B cell (primary cell): Measurements from ENCODE around the gene ETFA. TPM values are rescaled to one million over a fixed set of nuclear protein-coding genes. Genes with fewer than 3 reads are reported as not detected.
"Not testable (repeated sequence)": the region's sequence is repeated elsewhere in the genome, so short reads cannot be mapped to it uniquely, and the experiment has no call there.

Experiments used
- ATAC-seq: fragments of 200-7000 bp; cut with Tn5 transposase; one replicate; pipeline ENCODE4 v1.10.0; 2021; ENCODE audit warnings: low read depth, mild to moderate bottlenecking, moderate number of reproducible peaks, moderate library complexity
- CTCF ChIA-PET: fragments of 350-600 bp; sonication (Branson Sonifier 250); formaldehyde crosslinking; loops from one replicate; lab custom pipeline; 2021; ENCODE audit warnings: antibody characterized with exemption, inconsistent platforms; lab: Charles Lee
- POLR2A ChIA-PET: fragments of 350-600 bp; sonication (Branson Sonifier 250); formaldehyde crosslinking; loops from one replicate; lab custom pipeline; 2021; ENCODE audit warnings: antibody characterized with exemption; lab: Charles Lee
- DNase-seq: peaks from one replicate; pipeline ENCODE4 v3.0.0; 2013
- H2AFZ ChIP-seq: 2 replicates; pipeline ENCODE4 v1.6.1; 2012; ENCODE audit warnings: mild to moderate bottlenecking, low read depth, low read length; ENCODE audit not compliant: insufficient read depth, poor library complexity, severe bottlenecking
- H3K27ac ChIP-seq, 2 donors: 1 replicate in 1 of 2; 2 replicates in 1 of 2; pipeline ENCODE4 v1.5.1; 2012 to 2013; ENCODE audit warnings: low read length in 2 of 2, mild to moderate bottlenecking in 2 of 2, moderate library complexity in 1 of 2
- H3K27me3 ChIP-seq, 4 experiments: fragments of 200-600 bp in 1 of 4; sonication (generic) in 1 of 4; replicated peaks in 1 of 4; 1 replicate in 2 of 4; 2 replicates in 2 of 4; pipeline versions ENCODE4 v1.6.1 to v1.7.0; 2013 to 2016; ENCODE audit warnings: low read length in 3 of 4, mild to moderate bottlenecking in 2 of 4, mixed read lengths in 1 of 4, moderate library complexity in 1 of 4; ENCODE audit not compliant: insufficient read depth in 4 of 4, control insufficient read depth in 3 of 4; ENCODE audit errors: control extremely low read depth in 1 of 4
- H3K36me3 ChIP-seq, 2 experiments: replicated peaks in 1 of 2; 1 replicate in 1 of 2; 2 replicates in 1 of 2; pipeline versions ENCODE4 v1.6.1 to v1.7.1; 2013; ENCODE audit warnings: low read length in 1 of 2; ENCODE audit not compliant: insufficient read depth in 2 of 2, control insufficient read depth in 1 of 2; ENCODE audit errors: control extremely low read depth in 1 of 2, extremely low read depth in 1 of 2
- H3K4me1 ChIP-seq, 2 donors: fragments of 200-600 bp in 1 of 2; sonication (generic) in 1 of 2; 1 replicate in 1 of 2; 2 replicates in 1 of 2; pipeline versions ENCODE4 v1.5.1 to v1.6.1; 2013 to 2017; ENCODE audit warnings: low read length in 2 of 2; ENCODE audit not compliant: control insufficient read depth in 2 of 2, insufficient read depth in 2 of 2
- H3K4me2 ChIP-seq: replicated peaks from 2 replicates; pipeline ENCODE3; 2012; ENCODE audit warnings: mild to moderate bottlenecking, low read depth, low read length; ENCODE audit not compliant: poor library complexity, severe bottlenecking
- H3K4me3 ChIP-seq, 5 experiments: fragments of 200-600 bp in 1 of 5; sonication (generic) in 1 of 5; 1 replicate in 3 of 5; 2 replicates in 2 of 5; pipeline versions ENCODE4 v1.5.1 to v1.7.0; 2011 to 2016; ENCODE audit warnings: low read length in 4 of 5, mild to moderate bottlenecking in 4 of 5, low read depth in 2 of 5, control low read depth in 1 of 5, moderate library complexity in 1 of 5; ENCODE audit not compliant: insufficient read depth in 1 of 5; ENCODE audit errors: control extremely low read depth in 1 of 5, extremely low read depth in 1 of 5
- H3K79me2 ChIP-seq: fragments of 200-600 bp; sonication (generic); one replicate; pipeline ENCODE4 v1.6.0; 2016; ENCODE audit warnings: low read length; ENCODE audit not compliant: control insufficient read depth, insufficient read depth
- H3K9ac ChIP-seq: fragments of 200-600 bp; sonication (generic); 2 replicates; pipeline ENCODE4 v1.6.1; 2017; ENCODE audit warnings: mild to moderate bottlenecking, low read length, moderate library complexity
- H3K9me3 ChIP-seq, 3 donors: one replicate each; pipeline versions ENCODE4 v1.6.1 to v1.7.1; 2013; ENCODE audit warnings: low read length in 2 of 3; ENCODE audit not compliant: control insufficient read depth in 2 of 3, insufficient read depth in 1 of 3; ENCODE audit errors: control extremely low read depth in 1 of 3
- H4K20me1 ChIP-seq: 2 replicates; pipeline ENCODE4 v1.6.0; 2012; ENCODE audit warnings: mild to moderate bottlenecking, low read length; ENCODE audit not compliant: insufficient read depth, control insufficient read depth, poor library complexity, severe bottlenecking
- H3K27ac Mint-ChIP-seq: one replicate; pipeline ENCODE4 v1.8.0; 2021; ENCODE audit warnings: mixed read lengths
- H3K27me3 Mint-ChIP-seq: one replicate; pipeline ENCODE4 v1.8.0; 2021; ENCODE audit warnings: mixed read lengths
- H3K4me1 Mint-ChIP-seq: one replicate; pipeline ENCODE4 v1.8.0; 2021; ENCODE audit warnings: mixed read lengths
- H3K4me3 Mint-ChIP-seq: one replicate; pipeline ENCODE4 v1.8.0; 2021; ENCODE audit warnings: mixed read lengths
- H3K9me3 Mint-ChIP-seq: one replicate; pipeline ENCODE4 v1.8.0; 2022; ENCODE audit warnings: mixed read lengths; ENCODE audit not compliant: insufficient read depth
- EZH2 ChIP-seq: IDR thresholded peaks from 2 replicates; pipeline ENCODE4 v1.6.1; 2012; ENCODE audit warnings: borderline replicate concordance, low read depth, mild to moderate bottlenecking, moderate library complexity, low read length; ENCODE audit not compliant: insufficient read depth, poor library complexity, severe bottlenecking
- WGBS: methylation state at CpG from one replicate; pipeline ENCODE4 v1.1.5; 2013; ENCODE audit warnings: missing lambda C conversion rate; ENCODE audit not compliant: insufficient coverage; 5-methylcytosine and 5-hydroxymethylcytosine counted together
- intact Hi-C: fragments of 100-400 bp; cut with micrococcal nuclease; formaldehyde crosslinking; loops from one replicate; pipeline ENCODE4 v1.10.0; 2022
- polyA plus RNA-seq: library from polyadenylated mRNA; depleted of rRNA; stranded (reverse); fragments of >200 nt; gene quantifications from 2 replicates; pipeline ENCODE4 v1.2.3, GENCODE V29; 2012
- total RNA-seq, 2 donors: library from RNA; stranded (reverse); fragments of 120-200 nt in 1 of 2; gene quantifications; 1 replicate in 1 of 2; 2 replicates in 1 of 2; pipeline versions ENCODE4 v1.2.3 to v1.2.4, GENCODE V29; 2013 to 2022
- TF ChIP-seq, protein P1 (sequence below): fragments of 200-600 bp; IDR thresholded peaks from one replicate; pipeline ENCODE4 v1.8.0; 2022; ENCODE audit warnings: antibody characterized with exemption, mild to moderate bottlenecking

Gene ETFA
- total and polyA plus RNA-seq, 2 donors (not counting 1 experiment from before 2014, with no cell fraction given), result 34.9 to 68.8 TPM

DNA sequence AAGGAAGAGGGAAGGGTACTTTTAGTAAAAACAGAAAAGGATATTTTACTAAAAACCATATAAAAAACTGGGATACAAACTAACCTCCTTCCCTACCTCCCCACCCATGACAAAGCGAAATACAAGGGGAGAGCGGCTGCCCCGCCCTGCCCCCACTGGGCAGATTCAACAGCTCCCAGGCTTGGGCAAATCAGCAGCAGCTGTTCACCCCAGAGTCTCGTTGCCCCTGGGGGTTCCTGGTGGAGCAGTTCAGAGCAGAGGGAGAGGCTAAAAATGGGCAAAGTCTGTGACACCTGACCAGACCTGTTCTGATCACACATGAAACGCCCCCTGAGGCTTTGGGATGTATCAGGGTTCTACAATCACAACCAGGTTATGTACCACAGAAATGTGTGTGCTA lies 2.5 kb upstream of the ETFA start:
- Histone ChIP-seq H3K9ac (no peak overlapping the region), H4K20me1 (peaks cover 9% of the 10 kb centered on the region), H3K36me3 (no peaks in the 10 kb centered on the region), H3K4me2 (no peak overlapping the region), H3K79me2 (peaks cover 30% of the 10 kb centered on the region), H3K9me3 (no peaks in the 10 kb centered on the region), H3K27me3 (peaks cover 0 to 5% (median 1%) of the 10 kb centered on the region in 4 experiments), H3K4me1 (peaks cover 11 to 12% of the 10 kb centered on the region in 2 donors), H3K4me3 (no peak overlapping the region), H3K27ac (no peak overlapping the region), H2AFZ (no peak overlapping the region)
- Mint-ChIP-seq H3K4me3 (no peak overlapping the region), H3K27ac (no peak overlapping the region), H3K27me3 (no peaks in the 10 kb centered on the region), H3K4me1 (peaks cover 23% of the 10 kb centered on the region), H3K9me3 (no peaks in the 10 kb centered on the region)
- DNase-seq, result no peak
- intact Hi-C loops, result no loop called here
- no peak for ATAC-seq
- CTCF ChIA-PET, result no interaction called here
- POLR2A ChIA-PET, result interaction anchor here (1.2 kb wide), 1 partner anchor 117 kb away, joined by 3 read pairs; no protein-coding TSS in a partner anchor
- no peak for TF ChIP-seq EZH2
- TF ChIP-seq, protein P1, sequence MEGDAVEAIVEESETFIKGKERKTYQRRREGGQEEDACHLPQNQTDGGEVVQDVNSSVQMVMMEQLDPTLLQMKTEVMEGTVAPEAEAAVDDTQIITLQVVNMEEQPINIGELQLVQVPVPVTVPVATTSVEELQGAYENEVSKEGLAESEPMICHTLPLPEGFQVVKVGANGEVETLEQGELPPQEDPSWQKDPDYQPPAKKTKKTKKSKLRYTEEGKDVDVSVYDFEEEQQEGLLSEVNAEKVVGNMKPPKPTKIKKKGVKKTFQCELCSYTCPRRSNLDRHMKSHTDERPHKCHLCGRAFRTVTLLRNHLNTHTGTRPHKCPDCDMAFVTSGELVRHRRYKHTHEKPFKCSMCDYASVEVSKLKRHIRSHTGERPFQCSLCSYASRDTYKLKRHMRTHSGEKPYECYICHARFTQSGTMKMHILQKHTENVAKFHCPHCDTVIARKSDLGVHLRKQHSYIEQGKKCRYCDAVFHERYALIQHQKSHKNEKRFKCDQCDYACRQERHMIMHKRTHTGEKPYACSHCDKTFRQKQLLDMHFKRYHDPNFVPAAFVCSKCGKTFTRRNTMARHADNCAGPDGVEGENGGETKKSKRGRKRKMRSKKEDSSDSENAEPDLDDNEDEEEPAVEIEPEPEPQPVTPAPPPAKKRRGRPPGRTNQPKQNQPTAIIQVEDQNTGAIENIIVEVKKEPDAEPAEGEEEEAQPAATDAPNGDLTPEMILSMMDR, result no peak
- 73% methylated on average over 3 of the region's 5 CpGs for WGBS

DNA sequence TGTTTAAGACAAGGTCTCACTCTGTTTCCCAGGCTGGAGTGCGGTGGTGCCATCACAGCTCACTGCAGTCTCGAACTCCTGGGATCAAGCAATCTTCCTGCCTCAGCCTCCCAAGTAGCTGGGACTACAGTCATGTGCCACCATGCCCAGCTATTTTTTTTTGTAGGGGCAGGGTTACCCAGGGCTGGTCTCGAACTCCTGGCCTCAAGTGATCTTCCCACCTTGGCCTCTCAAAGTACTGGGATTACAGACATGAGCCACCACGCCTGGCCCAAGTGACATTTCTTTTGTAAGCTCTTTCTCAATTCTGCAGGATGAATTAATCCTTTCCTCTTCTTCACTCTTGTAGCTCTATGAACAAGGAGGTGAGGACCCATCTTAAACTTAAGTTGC lies 1.9 kb upstream of the ETFA start:
- H3K4me3 Mint-ChIP-seq, intact Hi-C loops, H2AFZ ChIP-seq, H3K27me3 Mint-ChIP-seq, H3K27ac ChIP-seq, ATAC-seq, H3K9me3 ChIP-seq, H3K4me3 ChIP-seq, H3K9me3 Mint-ChIP-seq, H3K4me2 ChIP-seq, CTCF ChIA-PET, H3K27me3 ChIP-seq, H3K36me3 ChIP-seq, H3K9ac ChIP-seq, DNase-seq: not testable (repeated sequence)
- Mint-ChIP-seq H3K4me1 (peaks cover 29% of the 10 kb centered on the region), H3K27ac (peak overlapping the region; percentile 66)
- Histone ChIP-seq H4K20me1 (peaks cover 11% of the 10 kb centered on the region), H3K4me1 (peaks cover 11 to 12% of the 10 kb centered on the region in 2 donors), H3K79me2 (peaks cover 35% of the 10 kb centered on the region)
- POLR2A ChIA-PET, result interaction anchor here (1.2 kb wide), 1 partner anchor 117 kb away, joined by 3 read pairs; no protein-coding TSS in a partner anchor
- WGBS, result 92% methylated on average over 3 of the region's 4 CpGs
